CD4-positive, alpha-beta memory T cell (primary cell): ENCODE data around the gene B3GNT5. TPM values are rescaled to one million over a fixed set of nuclear protein-coding genes. Genes with fewer than 3 reads are reported as not detected.

ENCODE experiments used
- CTCF ChIA-PET: fragments of 350-600 bp; sonication (Branson Sonifier 250); formaldehyde crosslinking; loops from one replicate; lab custom pipeline; 2021; ENCODE audit warnings: inconsistent platforms; ENCODE audit not compliant: partially characterized antibody; lab: Charles Lee
- POLR2A ChIA-PET: fragments of 350-600 bp; sonication (Branson Sonifier 250); formaldehyde crosslinking; loops from one replicate; lab custom pipeline; 2021; ENCODE audit not compliant: partially characterized antibody; lab: Charles Lee
- DNase-seq, 5 donors: peaks; one replicate each; pipeline versions ENCODE4 v3.0.0 to v3.0.0-alpha.2; 2020 to 2022; ENCODE audit warnings: mixed read lengths in 1 of 5
- H3K27ac ChIP-seq: one replicate; pipeline ENCODE4 v1.7.0; 2013; ENCODE audit warnings: low read depth, low read length
- H3K27me3 ChIP-seq: 2 replicates; pipeline ENCODE4 v1.7.0; 2013; ENCODE audit warnings: mild to moderate bottlenecking, low read length, moderate library complexity; ENCODE audit not compliant: insufficient read depth
- H3K36me3 ChIP-seq: 2 replicates; pipeline ENCODE4 v1.7.0; 2013; ENCODE audit warnings: mild to moderate bottlenecking, low read length, moderate library complexity; ENCODE audit not compliant: insufficient read depth
- H3K4me1 ChIP-seq: 2 replicates; pipeline ENCODE4 v1.7.0; 2013; ENCODE audit warnings: mild to moderate bottlenecking, low read length, moderate library complexity; ENCODE audit not compliant: insufficient read depth
- H3K4me3 ChIP-seq, 2 donors: one replicate each; pipeline ENCODE4 v1.7.0; 2013; ENCODE audit warnings: low read length in 2 of 2, mild to moderate bottlenecking in 1 of 2
- H3K9me3 ChIP-seq, 2 donors: one replicate each; pipeline ENCODE4 v1.7.0; 2013; ENCODE audit warnings: low read length in 2 of 2, control low read depth in 1 of 2; ENCODE audit not compliant: control insufficient read depth in 1 of 2
- H3K27ac Mint-ChIP-seq, 7 donors: one replicate each; pipeline ENCODE4 v1.8.0; 2020 to 2021; ENCODE audit warnings: mixed read lengths in 7 of 7, mild to moderate bottlenecking in 6 of 7, inconsistent platforms in 3 of 7, moderate library complexity in 3 of 7
- H3K27me3 Mint-ChIP-seq, 2 donors: one replicate each; pipeline ENCODE4 v1.8.0; 2020 to 2021; ENCODE audit warnings: mixed read lengths in 2 of 2
- H3K36me3 Mint-ChIP-seq, 2 donors: one replicate each; pipeline ENCODE4 v1.8.0; 2020 to 2021; ENCODE audit warnings: mixed read lengths in 2 of 2, inconsistent platforms in 1 of 2, mild to moderate bottlenecking in 1 of 2
- H3K4me1 Mint-ChIP-seq, 4 donors: one replicate each; pipeline ENCODE4 v1.8.0; 2020 to 2021; ENCODE audit warnings: mixed read lengths in 4 of 4, mild to moderate bottlenecking in 1 of 4
- H3K4me3 Mint-ChIP-seq, 8 donors: one replicate each; pipeline ENCODE4 v1.8.0; 2020 to 2021; ENCODE audit warnings: mixed read lengths in 8 of 8, mild to moderate bottlenecking in 7 of 8, moderate library complexity in 6 of 8, inconsistent platforms in 3 of 8
- H3K9me3 Mint-ChIP-seq, 8 donors: one replicate each; pipeline ENCODE4 v1.8.0; 2020 to 2021; ENCODE audit warnings: mixed read lengths in 8 of 8, mild to moderate bottlenecking in 5 of 8, inconsistent platforms in 3 of 8, moderate library complexity in 1 of 8
- intact Hi-C: fragments of 100-400 bp; cut with micrococcal nuclease; formaldehyde crosslinking; loops from one replicate; pipeline ENCODE4 v1.15.1; 2023
- polyA plus RNA-seq, 2 donors: library from polyadenylated mRNA; unstranded; fragments of 300-500 nt; fragmentation: Illumina TruSeq; gene quantifications; one replicate each; pipeline ENCODE4 v1.2.3, GENCODE V29; 2021
- total RNA-seq, 2 experiments: library from RNA; stranded (reverse); gene quantifications; one replicate each; pipeline ENCODE4 v1.2.3, GENCODE V29; 2021

B3GNT5 gene
- total and polyA plus RNA-seq, 4 experiments from 2014 or later: 0.08 to 0.53 (median 0.33) TPM

- Mint-ChIP-seq H3K27me3 (peaks cover 20 to 31% of the 10 kb centered on the region in 2 donors), H3K4me1 (peaks cover 1 to 7% (median 4%) of the 10 kb centered on the region in 4 donors), H3K27ac (no peak overlapping the region), H3K36me3 (peaks cover 1 to 6% of the 10 kb centered on the region in 2 donors), H3K9me3 (peaks cover 0 to 4% (median 0%) of the 10 kb centered on the region in 8 donors), H3K4me3 (no peak overlapping the region)
- POLR2A ChIA-PET: no interaction called here
- DNase-seq: no peak
- H3K4me1 ChIP-seq: no peaks in the 10 kb centered on the region
- intact Hi-C loops: no loop called here
- no peaks in the 10 kb centered on the region for H3K27me3 ChIP-seq
- CTCF ChIA-PET: no interaction called here
- no peak overlapping the region for H3K4me3 ChIP-seq
- no peak overlapping the region for H3K27ac ChIP-seq
- no peaks in the 10 kb centered on the region for H3K9me3 ChIP-seq
- H3K36me3 ChIP-seq: no peaks in the 10 kb centered on the region
Observed at GRCh38 chr3:183259621-183260020, 6.6 kb downstream of the B3GNT5 start.

DNA sequence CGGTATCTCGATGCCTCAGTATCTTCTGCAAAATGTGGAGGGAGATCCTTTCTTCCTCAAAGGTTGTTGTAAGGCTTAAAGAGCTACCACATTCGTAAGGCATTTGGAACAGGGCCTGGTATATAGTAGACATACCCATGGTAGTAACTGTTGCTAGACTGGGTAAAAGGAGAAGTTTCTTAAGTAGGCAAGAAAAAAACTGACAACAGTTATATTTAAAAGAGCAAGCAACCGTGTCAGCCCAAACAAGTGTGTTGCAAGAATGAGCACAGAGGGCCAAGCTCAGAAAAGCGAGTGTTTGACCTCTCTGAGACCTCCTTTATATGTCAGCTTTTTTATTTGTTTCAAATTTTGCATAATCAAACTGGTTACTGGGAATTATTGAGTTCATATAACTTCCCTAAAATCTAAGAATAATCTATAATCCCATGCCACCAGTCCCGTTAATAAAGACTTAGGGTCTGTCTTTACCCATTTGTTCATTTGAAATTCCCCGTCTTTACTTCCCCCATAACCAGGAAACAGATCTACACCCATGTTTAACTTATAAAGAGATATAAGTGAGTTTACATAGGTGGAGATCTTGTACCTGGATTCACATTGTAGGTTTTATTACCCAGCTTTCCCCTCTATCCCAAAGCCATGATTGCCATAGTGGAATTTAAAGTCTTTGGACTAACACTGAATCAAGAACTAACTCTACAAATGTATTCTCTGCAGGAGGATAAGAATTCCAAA lies 7.3 kb downstream of the B3GNT5 start:
- Mint-ChIP-seq H3K27ac (no peak overlapping the region), H3K36me3 (peaks cover 1 to 3% of the 10 kb centered on the region in 2 donors), H3K4me3 (no peak overlapping the region), H3K9me3 (peaks cover 0 to 2% (median 0%) of the 10 kb centered on the region in 8 donors), H3K4me1 (peaks cover 0 to under 1% (median 0%) of the 10 kb centered on the region in 4 donors), H3K27me3 (peaks cover 12 to 24% of the 10 kb centered on the region in 2 donors)
- ChIA-PET POLR2A (no interaction called here), CTCF (no interaction called here)
- Histone ChIP-seq H3K9me3 (no peaks in the 10 kb centered on the region), H3K27me3 (no peaks in the 10 kb centered on the region), H3K27ac (no peak overlapping the region), H3K4me3 (no peak overlapping the region), H3K4me1 (no peaks in the 10 kb centered on the region), H3K36me3 (no peaks in the 10 kb centered on the region)
- no peak for DNase-seq
- intact Hi-C loops: no loop called here

- no peak overlapping the region for H3K27ac Mint-ChIP-seq
- H3K36me3 ChIP-seq: no peaks in the 10 kb centered on the region
- H3K27me3 ChIP-seq: no peaks in the 10 kb centered on the region
- POLR2A ChIA-PET: no interaction called here
- no peak overlapping the region for H3K4me3 ChIP-seq
- H3K4me1 ChIP-seq: no peaks in the 10 kb centered on the region
- H3K36me3 Mint-ChIP-seq: peaks cover 1 to 3% of the 10 kb centered on the region in 2 donors
- no peak overlapping the region for H3K4me3 Mint-ChIP-seq
- DNase-seq: no peak
- no peaks in the 10 kb centered on the region for H3K9me3 ChIP-seq
- H3K27ac ChIP-seq: no peak overlapping the region
- intact Hi-C loops: no loop called here
- H3K27me3 Mint-ChIP-seq: peaks cover 10 to 18% of the 10 kb centered on the region in 2 donors
- H3K4me1 Mint-ChIP-seq: no peaks in the 10 kb centered on the region
- H3K9me3 Mint-ChIP-seq: peaks cover 0 to 2% (median 0%) of the 10 kb centered on the region in 8 donors
- CTCF ChIA-PET: interaction anchor here (0.7 kb wide), 1 partner anchor 309 kb away, joined by 3 read pairs; no protein-coding TSS in a partner anchor
Observed at GRCh38 chr3:183261151-183261724, 8.2 kb downstream of the B3GNT5 start.

- H3K27me3 ChIP-seq: no peaks in the 10 kb centered on the region
- H3K36me3 Mint-ChIP-seq: peaks cover 1 to 10% of the 10 kb centered on the region in 2 donors
- no peak for DNase-seq
- H3K27ac Mint-ChIP-seq: no peak overlapping the region
- H3K9me3 ChIP-seq: no peaks in the 10 kb centered on the region
- H3K4me1 ChIP-seq: no peaks in the 10 kb centered on the region
- ChIA-PET POLR2A (no interaction called here), CTCF (no interaction called here)
- H3K36me3 ChIP-seq: no peaks in the 10 kb centered on the region
- H3K4me3 ChIP-seq: no peak overlapping the region
- H3K27me3 Mint-ChIP-seq: peaks cover 4 to 14% of the 10 kb centered on the region in 2 donors
- no peak overlapping the region for H3K27ac ChIP-seq
- intact Hi-C loops: no loop called here
- no peaks in the 10 kb centered on the region for H3K4me1 Mint-ChIP-seq
- H3K4me3 Mint-ChIP-seq: no peak overlapping the region
- peaks cover 0 to 2% (median 0%) of the 10 kb centered on the region in 8 donors for H3K9me3 Mint-ChIP-seq
Observed at GRCh38 chr3:183262875-183263378, 9.9 kb downstream of the B3GNT5 start.

DNA sequence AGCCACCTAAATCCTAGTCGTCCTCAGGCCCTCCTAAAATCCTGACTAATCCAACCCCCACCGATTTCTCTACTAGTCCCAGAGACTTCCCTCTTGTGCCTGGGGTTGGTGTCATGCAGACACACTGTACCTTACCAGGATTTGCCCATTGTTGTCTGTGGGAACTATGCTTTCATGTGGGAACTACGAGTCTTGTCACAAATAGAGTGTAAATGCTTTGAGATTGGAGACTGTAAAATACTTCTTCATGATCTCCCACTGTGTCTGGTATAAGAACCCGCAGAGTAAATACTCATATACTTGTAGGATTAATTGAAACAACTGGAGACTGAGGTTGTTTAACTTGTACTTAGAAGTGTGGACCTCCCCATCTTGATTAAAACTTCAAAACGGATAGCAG lies 11.2 kb downstream of the B3GNT5 start:
- H3K4me1 Mint-ChIP-seq: no peaks in the 10 kb centered on the region
- POLR2A ChIA-PET: no interaction called here
- Histone ChIP-seq H3K27ac (no peak overlapping the region), H3K4me3 (no peak overlapping the region), H3K9me3 (no peaks in the 10 kb centered on the region), H3K4me1 (no peaks in the 10 kb centered on the region), H3K36me3 (no peaks in the 10 kb centered on the region), H3K27me3 (no peaks in the 10 kb centered on the region)
- H3K9me3 Mint-ChIP-seq: no peaks in the 10 kb centered on the region
- no peak overlapping the region for H3K27ac Mint-ChIP-seq
- H3K36me3 Mint-ChIP-seq: peaks cover 3 to 21% of the 10 kb centered on the region in 2 donors
- intact Hi-C loops: no loop called here
- DNase-seq: no peak
- H3K4me3 Mint-ChIP-seq: no peak overlapping the region
- CTCF ChIA-PET: no interaction called here
- peaks cover 4 to 5% of the 10 kb centered on the region in 2 donors for H3K27me3 Mint-ChIP-seq

DNA sequence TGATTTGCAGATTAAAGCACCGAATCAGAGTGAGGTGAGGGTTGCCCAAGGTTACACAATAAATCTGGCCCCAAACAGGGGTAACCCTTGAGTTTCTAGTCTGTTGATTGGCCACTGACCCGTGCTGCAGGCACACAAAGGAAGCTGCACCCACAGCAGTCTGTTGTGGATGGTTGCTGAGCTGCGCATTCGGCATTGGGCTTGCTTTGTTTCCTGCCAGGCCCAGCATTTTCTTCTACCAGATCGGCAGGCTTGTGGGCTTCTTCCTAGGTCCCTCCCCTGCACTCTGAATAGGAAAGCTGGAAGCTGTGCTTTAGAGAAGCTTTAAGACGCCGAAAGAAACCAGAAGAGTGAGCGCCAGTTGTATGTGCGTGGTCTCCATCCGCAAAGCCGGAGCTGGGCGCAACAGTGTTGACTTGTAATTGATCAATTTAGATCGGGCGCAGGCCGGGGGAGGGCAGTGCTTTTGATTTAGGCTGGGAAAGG lies 12.1 kb downstream of the B3GNT5 start:
- no peaks in the 10 kb centered on the region for H3K36me3 ChIP-seq
- no peak for DNase-seq
- no peaks in the 10 kb centered on the region for H3K9me3 Mint-ChIP-seq
- H3K4me3 Mint-ChIP-seq: no peak overlapping the region
- H3K27me3 ChIP-seq: no peaks in the 10 kb centered on the region
- H3K9me3 ChIP-seq: no peaks in the 10 kb centered on the region
- no peak overlapping the region for H3K4me3 ChIP-seq
- peaks cover 3 to 28% of the 10 kb centered on the region in 2 donors for H3K36me3 Mint-ChIP-seq
- intact Hi-C loops: no loop called here
- peaks cover 2 to 3% of the 10 kb centered on the region in 2 donors for H3K27me3 Mint-ChIP-seq
- ChIA-PET POLR2A (no interaction called here), CTCF (no interaction called here)
- no peak overlapping the region for H3K27ac Mint-ChIP-seq
- H3K4me1 ChIP-seq: no peaks in the 10 kb centered on the region
- H3K4me1 Mint-ChIP-seq: no peaks in the 10 kb centered on the region
- no peak overlapping the region for H3K27ac ChIP-seq

DNA sequence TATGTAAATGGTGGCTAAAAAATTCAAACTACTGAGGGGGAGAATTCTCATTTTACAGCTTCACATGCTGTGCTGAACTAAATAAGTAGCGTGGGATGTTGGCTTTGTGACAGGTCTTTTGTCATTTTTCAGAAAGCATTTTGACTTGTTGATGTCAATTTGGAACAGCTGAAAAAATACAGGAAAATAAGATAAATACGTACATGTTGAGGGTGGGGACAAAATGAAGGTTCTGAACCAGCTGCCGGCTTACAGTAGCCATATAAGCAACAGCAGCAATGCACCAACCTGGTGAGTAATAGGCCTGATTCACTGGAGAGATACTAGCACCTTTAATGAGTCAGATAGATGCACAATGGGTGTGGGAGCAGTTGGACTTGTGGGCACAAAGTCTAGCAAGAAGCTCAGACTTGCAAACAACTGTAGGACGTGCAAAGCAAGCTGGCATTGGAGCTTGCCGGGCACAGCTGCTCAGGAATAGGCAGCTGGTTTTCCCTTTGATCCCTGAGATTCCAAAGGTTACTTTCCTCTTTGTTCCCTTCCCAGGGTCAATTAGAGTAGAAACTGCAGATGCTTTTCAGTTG lies 12.9 kb downstream of the B3GNT5 start:
- Mint-ChIP-seq H3K9me3 (no peaks in the 10 kb centered on the region), H3K27me3 (peaks cover 2 to 3% of the 10 kb centered on the region in 2 donors), H3K27ac (no peak overlapping the region), H3K4me1 (no peaks in the 10 kb centered on the region), H3K36me3 (peaks cover 3 to 25% of the 10 kb centered on the region in 2 donors), H3K4me3 (no peak overlapping the region)
- CTCF ChIA-PET: no interaction called here
- H3K36me3 ChIP-seq: no peaks in the 10 kb centered on the region
- H3K27me3 ChIP-seq: no peaks in the 10 kb centered on the region
- H3K27ac ChIP-seq: no peak overlapping the region
- H3K9me3 ChIP-seq: no peaks in the 10 kb centered on the region
- DNase-seq: no peak
- intact Hi-C loops: no loop called here
- POLR2A ChIA-PET: no interaction called here
- no peaks in the 10 kb centered on the region for H3K4me1 ChIP-seq
- no peak overlapping the region for H3K4me3 ChIP-seq
